Measurements from ENCODE around the gene SNRK.

SNRK gene

DNA sequence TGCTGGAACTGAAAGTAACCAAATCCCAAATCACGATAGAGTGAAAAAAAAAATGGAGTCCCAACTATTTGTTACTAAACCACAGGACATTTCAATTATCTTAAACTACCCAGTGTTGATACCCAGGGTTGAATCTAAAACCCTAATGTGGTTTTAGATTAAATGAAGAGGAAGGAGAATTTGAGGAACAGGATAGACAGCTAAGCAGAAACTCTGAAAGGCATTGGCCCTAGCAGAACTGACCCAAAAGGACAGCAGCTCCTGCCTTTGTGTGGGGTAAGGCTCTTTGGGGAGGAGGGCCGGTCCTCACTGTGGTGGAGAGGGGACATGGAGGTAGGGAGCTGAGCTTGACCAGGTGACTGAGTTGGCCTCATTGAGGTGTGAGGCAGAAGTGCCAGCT lies 30.7 kb upstream of the SNRK start:
- TF ChIP-seq CTCF (IDR thresholded peaks at IDR 0.05; ENCODE audit: borderline replicate concordance, control extremely low read depth, extremely low read depth, insufficient read depth, missing control alignments) = no peak
- in situ Hi-C loops (cut with MboI; ENCODE audit: low sequenced_read_pairs, unreplicated experiment) = no loop called here
- DNase-seq (ENCODE audit: low spot score) = no peak

GRCh38 chr3:43256714-43257461 lies 29.5 kb upstream of the SNRK start:
- no peak for DNase-seq (ENCODE audit: low spot score)
- TF ChIP-seq CTCF (IDR thresholded peaks at IDR 0.05; ENCODE audit: borderline replicate concordance, control extremely low read depth, extremely low read depth, insufficient read depth, missing control alignments) = no peak
- in situ Hi-C loops (cut with MboI; ENCODE audit: low sequenced_read_pairs, unreplicated experiment) = no loop called here

GRCh38 chr3:43257850-43258249 lies 28.5 kb upstream of the SNRK start:
- no peak for DNase-seq (ENCODE audit: low spot score)
- in situ Hi-C loops (cut with MboI; ENCODE audit: low sequenced_read_pairs, unreplicated experiment) = no loop called here
- TF ChIP-seq CTCF (IDR thresholded peaks at IDR 0.05; ENCODE audit: borderline replicate concordance, control extremely low read depth, extremely low read depth, insufficient read depth, missing control alignments) = no peak

DNA sequence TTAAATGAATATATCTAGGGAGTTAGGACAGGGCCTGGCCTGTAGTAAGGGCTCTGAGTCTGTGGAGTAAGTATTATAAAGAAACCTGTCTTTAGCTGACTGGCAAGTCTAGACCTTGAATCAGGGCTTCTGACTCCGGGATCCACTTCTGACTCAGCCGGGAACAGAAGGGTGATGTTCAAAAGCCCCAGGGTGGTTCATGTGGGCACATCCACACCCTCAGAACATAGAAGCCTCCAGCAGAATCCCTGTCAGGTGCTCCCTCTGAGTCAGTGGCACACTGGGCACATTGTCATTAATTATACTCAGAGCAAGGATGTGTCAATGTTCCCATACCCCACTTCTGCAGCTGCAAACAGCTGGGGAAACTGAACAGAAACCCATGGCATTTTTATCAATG lies 26.7 kb upstream of the SNRK start:
- in situ Hi-C loops (cut with MboI; ENCODE audit: low sequenced_read_pairs, unreplicated experiment) = no loop called here
- no peak for TF ChIP-seq CTCF (IDR thresholded peaks at IDR 0.05; ENCODE audit: borderline replicate concordance, control extremely low read depth, extremely low read depth, insufficient read depth, missing control alignments)
- DNase-seq (ENCODE audit: low spot score) = no peak

DNA sequence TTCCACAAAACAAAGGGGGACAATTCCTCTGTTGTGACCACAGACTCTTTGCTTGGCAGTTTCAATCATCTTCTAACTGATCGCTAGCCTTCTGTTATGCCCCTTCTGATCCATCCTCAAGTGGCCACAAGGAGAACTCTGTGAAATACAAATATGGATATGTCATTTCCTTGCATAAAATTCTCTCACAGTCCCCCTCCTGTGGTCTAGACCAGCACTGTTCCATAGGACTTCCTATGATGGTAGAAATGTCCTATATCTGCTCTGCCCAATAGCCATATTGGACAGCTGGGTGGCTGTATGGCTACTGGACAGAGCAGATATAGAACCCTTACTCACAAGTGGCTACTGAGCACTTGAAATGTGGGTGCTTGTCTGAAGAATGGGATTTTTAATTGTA lies 25.9 kb upstream of the SNRK start:
- in situ Hi-C loops (cut with MboI; ENCODE audit: low sequenced_read_pairs, unreplicated experiment) = no loop called here
- DNase-seq (ENCODE audit: low spot score) = no peak
- TF ChIP-seq CTCF (IDR thresholded peaks at IDR 0.05; ENCODE audit: borderline replicate concordance, control extremely low read depth, extremely low read depth, insufficient read depth, missing control alignments) = no peak

GRCh38 chr3:43262194-43262593 lies 24.1 kb upstream of the SNRK start:
- DNase-seq (ENCODE audit: low spot score) = no peak

More at GRCh38 chr3:43262194-43262593, 24.1 kb upstream of the SNRK start:
- no peak for TF ChIP-seq CTCF (IDR thresholded peaks at IDR 0.05; ENCODE audit: borderline replicate concordance, control extremely low read depth, extremely low read depth, insufficient read depth, missing control alignments)
- in situ Hi-C loops (cut with MboI; ENCODE audit: low sequenced_read_pairs, unreplicated experiment) = no loop called here
